PC-9 (cell line): Measurements from ENCODE around the gene SMIM24.

Experiments
- EZH2 ChIP-seq: fragments of 200-600 bp; sonication (generic); IDR thresholded peaks from 2 replicates; pipeline ENCODE4 v1.8.0; 2017; ENCODE audit warnings: antibody characterized with exemption, low read depth
- TF ChIP-seq, protein P1 (sequence below): fragments of 200-600 bp; sonication (generic); conservative IDR thresholded peaks from 2 replicates; pipeline ENCODE4 v1.6.1; 2017; ENCODE audit warnings: mixed run types, antibody characterized with exemption, mild to moderate bottlenecking, moderate library complexity

GRCh38 chr19:3474614-3475013 lies 5.7 kb downstream of the SMIM24 start:
- TF ChIP-seq, protein P1, sequence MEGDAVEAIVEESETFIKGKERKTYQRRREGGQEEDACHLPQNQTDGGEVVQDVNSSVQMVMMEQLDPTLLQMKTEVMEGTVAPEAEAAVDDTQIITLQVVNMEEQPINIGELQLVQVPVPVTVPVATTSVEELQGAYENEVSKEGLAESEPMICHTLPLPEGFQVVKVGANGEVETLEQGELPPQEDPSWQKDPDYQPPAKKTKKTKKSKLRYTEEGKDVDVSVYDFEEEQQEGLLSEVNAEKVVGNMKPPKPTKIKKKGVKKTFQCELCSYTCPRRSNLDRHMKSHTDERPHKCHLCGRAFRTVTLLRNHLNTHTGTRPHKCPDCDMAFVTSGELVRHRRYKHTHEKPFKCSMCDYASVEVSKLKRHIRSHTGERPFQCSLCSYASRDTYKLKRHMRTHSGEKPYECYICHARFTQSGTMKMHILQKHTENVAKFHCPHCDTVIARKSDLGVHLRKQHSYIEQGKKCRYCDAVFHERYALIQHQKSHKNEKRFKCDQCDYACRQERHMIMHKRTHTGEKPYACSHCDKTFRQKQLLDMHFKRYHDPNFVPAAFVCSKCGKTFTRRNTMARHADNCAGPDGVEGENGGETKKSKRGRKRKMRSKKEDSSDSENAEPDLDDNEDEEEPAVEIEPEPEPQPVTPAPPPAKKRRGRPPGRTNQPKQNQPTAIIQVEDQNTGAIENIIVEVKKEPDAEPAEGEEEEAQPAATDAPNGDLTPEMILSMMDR, result no peak
- TF ChIP-seq EZH2, result no peak
